Osteoblast (primary cell): Measurements from ENCODE around the gene EFNA2. TPM values are rescaled to one million over a fixed set of nuclear protein-coding genes. Genes with fewer than 3 reads are reported as not detected.
A peak's percentile ranks its signal among the peaks of the same experiment; 100 is the strongest.

ENCODE experiments used
- DNase-seq: peaks from one replicate; pipeline ENCODE4 v3.0.0; 2011; ENCODE audit warnings: low spot score, mixed read lengths; ENCODE audit not compliant: insufficient read length; ENCODE audit errors: missing footprints
- H2AFZ ChIP-seq: 2 replicates; pipeline ENCODE4 v1.6.0; 2011; ENCODE audit warnings: mild to moderate bottlenecking, low read length
- H3K27ac ChIP-seq: 2 replicates; pipeline ENCODE4 v1.5.1; 2011; ENCODE audit warnings: mild to moderate bottlenecking, low read depth, low read length, moderate library complexity
- H3K27me3 ChIP-seq: 2 replicates; pipeline ENCODE4 v1.6.0; 2012; ENCODE audit warnings: mild to moderate bottlenecking, control low read depth, inconsistent platforms, low read length, moderate library complexity; ENCODE audit not compliant: insufficient read depth
- H3K36me3 ChIP-seq: 2 replicates; pipeline ENCODE4 v1.5.1; 2011; ENCODE audit warnings: mild to moderate bottlenecking, low read length, control low read depth, moderate library complexity; ENCODE audit not compliant: insufficient read depth
- H3K4me1 ChIP-seq: 2 replicates; pipeline ENCODE4 v1.5.1; 2011; ENCODE audit warnings: mild to moderate bottlenecking, low read length, control low read depth, moderate library complexity; ENCODE audit not compliant: insufficient read depth
- H3K4me2 ChIP-seq: 2 replicates; pipeline ENCODE4 v1.6.0; 2011; ENCODE audit warnings: mild to moderate bottlenecking, low read length; ENCODE audit not compliant: insufficient read depth
- H3K4me3 ChIP-seq: fragments of 200-600 bp; sonication (generic); 3 replicates; pipeline ENCODE4 v1.5.1; 2012; ENCODE audit warnings: mild to moderate bottlenecking, low read length, inconsistent platforms; ENCODE audit not compliant: insufficient read depth
- H3K79me2 ChIP-seq: 2 replicates; pipeline ENCODE4 v1.6.0; 2012; ENCODE audit warnings: mild to moderate bottlenecking, low read length, control low read depth, inconsistent platforms; ENCODE audit not compliant: insufficient read depth
- H3K9me3 ChIP-seq: 2 replicates; pipeline ENCODE4 v1.5.1; 2011; ENCODE audit warnings: low read depth, low read length, control low read depth
- H4K20me1 ChIP-seq: 2 replicates; pipeline ENCODE4 v1.6.0; 2012; ENCODE audit warnings: mild to moderate bottlenecking, low read length, control low read depth; ENCODE audit not compliant: insufficient read depth
- total RNA-seq: library from RNA; depleted of rRNA; stranded (reverse); fragments of >200 nt; gene quantifications from 2 replicates; pipeline ENCODE4 v1.2.3, GENCODE V29; 2012
- TF ChIP-seq, protein P1 (sequence below): IDR thresholded peaks from 2 replicates; pipeline ENCODE4 v1.5.1; 2011; ENCODE audit warnings: mild to moderate bottlenecking, low read depth, low read length, moderate library complexity; ENCODE audit errors: extremely low read depth

Gene EFNA2
- total RNA-seq, 1 donor, result not detected

DNA sequence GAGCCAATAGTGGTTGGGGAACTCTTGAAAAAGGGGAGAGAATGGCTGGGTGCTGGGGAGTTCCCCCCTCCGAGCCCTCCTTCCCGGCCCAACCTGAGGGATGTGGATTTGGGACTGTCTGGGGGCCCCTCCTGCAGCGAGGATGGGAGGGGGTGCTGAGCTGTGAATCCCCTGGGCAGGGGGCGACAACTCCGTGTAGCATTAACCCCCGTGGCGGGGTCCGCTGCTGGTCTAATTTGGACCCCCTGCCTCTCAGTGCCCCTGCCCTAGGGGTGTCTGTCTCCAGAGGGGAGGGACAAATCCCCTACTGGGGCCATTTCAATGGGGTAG lies 27.5 kb upstream of the EFNA2 start:
- peaks cover 46% of the 10 kb centered on the region for H3K79me2 ChIP-seq
- TF ChIP-seq, protein P1, sequence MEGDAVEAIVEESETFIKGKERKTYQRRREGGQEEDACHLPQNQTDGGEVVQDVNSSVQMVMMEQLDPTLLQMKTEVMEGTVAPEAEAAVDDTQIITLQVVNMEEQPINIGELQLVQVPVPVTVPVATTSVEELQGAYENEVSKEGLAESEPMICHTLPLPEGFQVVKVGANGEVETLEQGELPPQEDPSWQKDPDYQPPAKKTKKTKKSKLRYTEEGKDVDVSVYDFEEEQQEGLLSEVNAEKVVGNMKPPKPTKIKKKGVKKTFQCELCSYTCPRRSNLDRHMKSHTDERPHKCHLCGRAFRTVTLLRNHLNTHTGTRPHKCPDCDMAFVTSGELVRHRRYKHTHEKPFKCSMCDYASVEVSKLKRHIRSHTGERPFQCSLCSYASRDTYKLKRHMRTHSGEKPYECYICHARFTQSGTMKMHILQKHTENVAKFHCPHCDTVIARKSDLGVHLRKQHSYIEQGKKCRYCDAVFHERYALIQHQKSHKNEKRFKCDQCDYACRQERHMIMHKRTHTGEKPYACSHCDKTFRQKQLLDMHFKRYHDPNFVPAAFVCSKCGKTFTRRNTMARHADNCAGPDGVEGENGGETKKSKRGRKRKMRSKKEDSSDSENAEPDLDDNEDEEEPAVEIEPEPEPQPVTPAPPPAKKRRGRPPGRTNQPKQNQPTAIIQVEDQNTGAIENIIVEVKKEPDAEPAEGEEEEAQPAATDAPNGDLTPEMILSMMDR, result no peak
- H3K9me3 ChIP-seq, result no peaks in the 10 kb centered on the region
- H3K4me2 ChIP-seq, result no peak overlapping the region
- no peaks in the 10 kb centered on the region for H3K27me3 ChIP-seq
- no peak overlapping the region for H2AFZ ChIP-seq
- H4K20me1 ChIP-seq, result peaks cover 44% of the 10 kb centered on the region
- H3K27ac ChIP-seq, result peak overlapping the region; percentile 60
- peaks cover 49% of the 10 kb centered on the region for H3K36me3 ChIP-seq
- H3K4me1 ChIP-seq, result peaks cover 60% of the 10 kb centered on the region
- DNase-seq, result no peak
- no peak overlapping the region for H3K4me3 ChIP-seq

DNA sequence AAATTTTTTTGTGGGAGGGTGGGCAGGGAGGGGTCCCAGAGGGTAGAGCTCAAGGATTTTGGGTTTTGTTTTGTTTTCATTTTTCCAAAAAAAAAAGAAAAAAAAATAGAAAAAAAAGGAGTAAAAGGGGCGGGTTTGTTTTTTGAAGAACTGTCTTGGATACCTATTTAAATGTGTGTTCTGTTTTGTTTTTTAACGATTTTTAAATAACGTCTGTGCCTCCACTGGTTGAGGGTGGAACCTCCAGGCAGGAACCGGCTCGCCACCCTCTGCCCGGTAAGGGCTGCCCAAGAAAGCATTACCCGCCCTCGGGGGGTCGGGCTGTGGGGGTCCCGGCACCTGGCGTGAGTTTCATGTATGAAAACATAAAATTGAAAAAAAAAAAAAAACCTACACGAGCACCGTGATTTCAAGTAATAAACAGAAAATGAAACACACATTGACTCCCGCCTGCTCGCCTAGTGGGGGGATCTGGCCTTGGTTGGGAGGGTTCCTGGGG lies 26.9 kb upstream of the EFNA2 start:
- Histone ChIP-seq H3K4me2 (no peak overlapping the region), H3K79me2 (peaks cover 41% of the 10 kb centered on the region), H3K27ac (peak overlapping the region; percentile 78), H3K4me3 (no peak overlapping the region), H4K20me1 (peaks cover 43% of the 10 kb centered on the region), H3K9me3 (no peaks in the 10 kb centered on the region), H2AFZ (no peak overlapping the region), H3K4me1 (peaks cover 59% of the 10 kb centered on the region), H3K36me3 (peaks cover 45% of the 10 kb centered on the region), H3K27me3 (no peaks in the 10 kb centered on the region)
- TF ChIP-seq, protein P1, result no peak
- no peak for DNase-seq

DNA sequence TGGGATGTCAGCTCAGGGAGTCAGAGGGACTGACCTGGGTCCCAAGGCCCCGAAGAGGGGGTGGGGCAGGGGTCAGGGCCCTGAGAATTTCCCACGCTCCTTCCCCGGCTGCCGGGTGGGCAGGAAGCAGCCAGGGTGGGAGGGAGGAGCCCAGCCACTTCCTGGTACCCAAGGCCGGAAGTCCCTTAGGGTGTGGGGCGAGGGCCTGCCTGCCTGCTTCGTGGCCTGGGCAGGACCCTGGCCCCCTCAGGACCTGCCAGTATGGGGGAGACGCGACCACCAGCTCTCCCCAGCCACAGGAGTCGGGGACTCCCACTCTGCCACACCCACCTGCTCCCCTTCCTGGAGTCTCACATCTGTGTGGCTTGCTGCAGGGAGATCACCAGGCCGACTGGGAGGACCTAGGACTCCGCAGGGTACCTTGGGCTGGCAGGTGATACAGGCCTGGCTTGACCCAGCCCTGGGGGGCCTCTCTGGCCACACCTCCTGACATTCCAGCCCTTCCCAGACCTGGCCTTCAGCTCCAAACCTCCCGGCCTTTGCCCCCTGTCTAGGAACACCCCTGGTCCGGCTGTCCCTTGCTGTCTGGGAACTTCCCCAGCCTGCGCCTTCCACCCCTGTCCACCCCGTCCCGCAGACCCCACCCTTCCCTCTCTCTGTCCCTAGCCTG lies 26.3 kb upstream of the EFNA2 start:
- peak overlapping the region; percentile 78 for H3K27ac ChIP-seq

More for the DNA sequence above, 26.3 kb upstream of the EFNA2 start:
- Histone ChIP-seq H3K4me1 (peaks cover 53% of the 10 kb centered on the region), H4K20me1 (peaks cover 39% of the 10 kb centered on the region), H3K36me3 (peaks cover 39% of the 10 kb centered on the region), H3K4me2 (no peak overlapping the region), H2AFZ (no peak overlapping the region), H3K79me2 (peaks cover 35% of the 10 kb centered on the region), H3K9me3 (no peaks in the 10 kb centered on the region), H3K27me3 (no peaks in the 10 kb centered on the region), H3K4me3 (no peak overlapping the region)
- TF ChIP-seq, protein P1, result no peak
- DNase-seq, result no peak
